Dermis blood vessel endothelial cell (primary cell): ENCODE measurements around the gene MARK4. TPM values are rescaled to one million over a fixed set of nuclear protein-coding genes. Genes with fewer than 3 reads are reported as not detected.

ENCODE experiments used
- DNase-seq: peaks from one replicate; pipeline ENCODE4 v3.0.0; 2010
- total RNA-seq: library from RNA; depleted of rRNA; stranded (reverse); fragments of >200 nt; gene quantifications from 2 replicates; pipeline ENCODE4 v1.2.3, GENCODE V29; 2014

Gene MARK4
- total RNA-seq, 1 donor from 2014 or later = 14.0 TPM

- no peak for DNase-seq
Measured at GRCh38 chr19:45344621-45345505, 93.8 kb downstream of the MARK4 start.

- no peak for DNase-seq
Measured at GRCh38 chr19:45345506-45345860, 94.4 kb downstream of the MARK4 start.

GRCh38 chr19:45346449-45346848 is 95.4 kb downstream of the MARK4 start:
- no peak for DNase-seq

- no peak for DNase-seq
Measured at GRCh38 chr19:45347570-45348366, 96.7 kb downstream of the MARK4 start.

- no peak for DNase-seq
Measured at GRCh38 chr19:45348367-45349125, 97.5 kb downstream of the MARK4 start.

GRCh38 chr19:45349126-45349415 is 98.0 kb downstream of the MARK4 start:
- no peak for DNase-seq

- DNase-seq = no peak
Measured at GRCh38 chr19:45349430-45349941, 98.4 kb downstream of the MARK4 start.

GRCh38 chr19:45350477-45351058 is 99.5 kb downstream of the MARK4 start:
- no peak for DNase-seq

GRCh38 chr19:45351401-45351952 is 100.4 kb downstream of the MARK4 start:
- no peak for DNase-seq

GRCh38 chr19:45352062-45352461 is 101.0 kb downstream of the MARK4 start:
- no peak for DNase-seq

GRCh38 chr19:45352471-45352870 is 101.4 kb downstream of the MARK4 start:
- no peak for DNase-seq

GRCh38 chr19:45352914-45353796 is 102.1 kb downstream of the MARK4 start:
- DNase-seq = peak; percentile 20

- DNase-seq = no peak
Measured at GRCh38 chr19:45354241-45354842, 103.3 kb downstream of the MARK4 start.

Other genes starting within 250 kb of the MARK4 start
- gene RELB, start 249.8 kb upstream of the MARK4 start, total RNA-seq = 16.8 and 18.4 TPM in 2 replicates
- 13.8 and 16.0 TPM in 2 replicates for gene CLASRP, start 212.2 kb upstream of the MARK4 start, total RNA-seq
- gene ZNF296, start 174.8 kb upstream of the MARK4 start, total RNA-seq = 0.17 and 0.51 TPM in 2 replicates
- 25.5 and 33.2 TPM in 2 replicates for gene GEMIN7, start 172.0 kb upstream of the MARK4 start, total RNA-seq
- gene PPP1R37, start 158.1 kb upstream of the MARK4 start, total RNA-seq = 31.1 and 39.7 TPM in 2 replicates
- 0.34 and 0.37 TPM in 2 replicates for gene NKPD1, start 90.3 kb upstream of the MARK4 start, total RNA-seq
- 8.8 and 36.8 TPM in 2 replicates for gene TRAPPC6A, start 73.0 kb upstream of the MARK4 start, total RNA-seq
- 8.3 and 10.0 TPM in 2 replicates for gene BLOC1S3, start 72.5 kb upstream of the MARK4 start, total RNA-seq
- 1.7 and 3.1 TPM in 2 replicates for gene EXOC3L2, start 5.9 kb upstream of the MARK4 start, total RNA-seq
- not detected in 2 replicates for gene CKM, start 71.6 kb downstream of the MARK4 start, total RNA-seq
- 0.17 and 0.60 TPM in 2 replicates for gene KLC3, start 89.5 kb downstream of the MARK4 start, total RNA-seq
- 16.3 and 24.5 TPM in 2 replicates for gene ERCC2, start 119.3 kb downstream of the MARK4 start, total RNA-seq
- 10.9 and 21.0 TPM in 2 replicates for gene PPP1R13L, start 153.8 kb downstream of the MARK4 start, total RNA-seq
- 9.5 and 15.2 TPM in 2 replicates for gene POLR1G, start 155.4 kb downstream of the MARK4 start, total RNA-seq
- gene ERCC1, start 172.6 kb downstream of the MARK4 start, total RNA-seq = 56.5 and 63.1 TPM in 2 replicates
- gene FOSB, start 216.7 kb downstream of the MARK4 start, total RNA-seq = 0.65 and 23.8 TPM in 2 replicates
- 9.0 and 10.2 TPM in 2 replicates for gene RTN2, start 245.8 kb downstream of the MARK4 start, total RNA-seq
- gene PPM1N, start 247.2 kb downstream of the MARK4 start, total RNA-seq = 0.60 and 1.5 TPM in 2 replicates